Parathyroid adenoma (tissue), 2 donors: Measurements from ENCODE around the gene XKR8.

Source experiments
- H2AFZ ChIP-seq: fragments of 300-600 bp; sonication (generic); one replicate; pipeline ENCODE4 v1.7.0; 2017; ENCODE audit warnings: antibody characterized with exemption, mild to moderate bottlenecking
- H3K27ac ChIP-seq: fragments of 300-600 bp; sonication (generic); one replicate; pipeline ENCODE4 v1.7.0; 2017
- H3K27me3 ChIP-seq: fragments of 300-600 bp; sonication (generic); one replicate; pipeline ENCODE4 v1.7.0; 2017; ENCODE audit warnings: low read length; ENCODE audit not compliant: control insufficient read depth, insufficient read depth
- H3K36me3 ChIP-seq: fragments of 300-600 bp; sonication (generic); one replicate; pipeline ENCODE4 v1.7.0; 2017; ENCODE audit warnings: low read length; ENCODE audit not compliant: control insufficient read depth, insufficient read depth
- H3K4me1 ChIP-seq: fragments of 300-600 bp; sonication (generic); one replicate; pipeline ENCODE4 v1.7.0; 2017; ENCODE audit warnings: control low read depth
- H3K4me2 ChIP-seq: fragments of 300-600 bp; sonication (generic); one replicate; pipeline ENCODE4 v1.7.0; 2017; ENCODE audit warnings: low read length
- H3K4me3 ChIP-seq: fragments of 300-600 bp; sonication (generic); one replicate; pipeline ENCODE4 v1.7.0; 2017; ENCODE audit warnings: low read depth, low read length
- H3K79me2 ChIP-seq: fragments of 300-600 bp; sonication (generic); one replicate; pipeline ENCODE4 v1.7.0; 2017; ENCODE audit warnings: control low read depth
- H3K9ac ChIP-seq: fragments of 300-600 bp; sonication (generic); one replicate; pipeline ENCODE4 v1.7.0; 2017; ENCODE audit warnings: mild to moderate bottlenecking
- H3K9me3 ChIP-seq: fragments of 300-600 bp; sonication (generic); one replicate; pipeline ENCODE4 v1.7.0; 2017; ENCODE audit warnings: low read length; ENCODE audit not compliant: control insufficient read depth
- CTCF ChIP-seq: fragments of 300-600 bp; sonication (generic); IDR thresholded peaks from one replicate; pipeline ENCODE4 v1.7.0; 2017; ENCODE audit warnings: antibody characterized with exemption, mild to moderate bottlenecking
- donor health status: primary hyperparathyroidism.

The XKR8 gene

GRCh38 chr1:27959792-27960603, at the start of gene XKR8:
Gene XKR8, plus strand, starts transcription at chr1:27959973. Its CDS starts 97 bp downstream, at chr1:27960070.
- no peaks in the 10 kb centered on the region for H3K36me3 ChIP-seq
- TF ChIP-seq CTCF: peak; percentile 40
- H3K4me2 ChIP-seq: peak within 1 kb of the TSS; percentile 99
- H3K9ac ChIP-seq: no peak within 1 kb of the TSS
- H3K4me3 ChIP-seq: peak within 1 kb of the TSS; percentile 83
- peak within 1 kb of the TSS; percentile 77 for H3K27ac ChIP-seq
- no peaks in the 10 kb centered on the region for H3K27me3 ChIP-seq
- no peaks in the 10 kb centered on the region for H3K9me3 ChIP-seq
- H3K4me1 ChIP-seq: peaks cover 4% of the 10 kb centered on the region
- H2AFZ ChIP-seq: peak within 1 kb of the TSS; percentile 88
- no peaks in the 10 kb centered on the region for H3K79me2 ChIP-seq

DNA sequence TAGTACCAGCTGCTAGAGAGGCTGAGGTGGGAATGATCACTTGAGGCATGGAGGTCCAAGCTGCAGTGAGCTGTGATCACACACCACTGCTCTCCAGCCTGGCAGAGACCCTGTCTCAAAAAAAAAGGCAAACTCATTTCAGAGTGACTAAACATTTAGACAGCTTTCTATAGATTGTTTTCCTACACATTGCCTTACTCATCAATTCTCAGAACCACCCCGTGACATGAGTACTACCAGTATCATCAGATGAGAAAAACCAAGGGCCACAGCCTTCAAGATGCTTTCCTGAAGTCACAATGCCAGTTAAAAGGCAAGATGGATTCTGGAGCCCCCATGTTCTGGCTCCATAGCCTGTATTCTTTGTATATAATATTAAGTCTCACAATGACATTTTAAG, 47.3 kb upstream of the XKR8 start:
- Histone ChIP-seq H3K27me3 (no peaks in the 10 kb centered on the region), H3K9me3 (no peaks in the 10 kb centered on the region), H2AFZ (no peak overlapping the region), H3K9ac (no peak overlapping the region), H3K4me3 (no peak overlapping the region), H3K36me3 (no peaks in the 10 kb centered on the region), H3K4me2 (no peak overlapping the region), H3K79me2 (no peaks in the 10 kb centered on the region), H3K4me1 (no peaks in the 10 kb centered on the region), H3K27ac (no peak overlapping the region)
- TF ChIP-seq CTCF: no peak

GRCh38 chr1:27915082-27915575, 44.6 kb upstream of the XKR8 start:
- no peaks in the 10 kb centered on the region for H3K79me2 ChIP-seq
- H3K4me2 ChIP-seq: peak overlapping the region; percentile 70
- no peaks in the 10 kb centered on the region for H3K36me3 ChIP-seq
- H3K9me3 ChIP-seq: no peaks in the 10 kb centered on the region
- peak overlapping the region; percentile 77 for H3K4me3 ChIP-seq
- H3K9ac ChIP-seq: no peak overlapping the region
- TF ChIP-seq CTCF: no peak
- no peaks in the 10 kb centered on the region for H3K4me1 ChIP-seq
- H3K27me3 ChIP-seq: no peaks in the 10 kb centered on the region
- H3K27ac ChIP-seq: peak overlapping the region; percentile 26
- peak overlapping the region; percentile 86 for H2AFZ ChIP-seq

- Histone ChIP-seq H3K9me3 (no peaks in the 10 kb centered on the region), H3K9ac (no peak overlapping the region), H3K4me1 (no peaks in the 10 kb centered on the region), H3K36me3 (no peaks in the 10 kb centered on the region), H3K4me2 (no peak overlapping the region), H3K27ac (no peak overlapping the region), H3K27me3 (no peaks in the 10 kb centered on the region), H3K4me3 (no peak overlapping the region), H3K79me2 (no peaks in the 10 kb centered on the region), H2AFZ (no peak overlapping the region)
- TF ChIP-seq CTCF: no peak
These were observed 37.5 kb upstream of the XKR8 start for GRCh38 chr1:27922272-27922671.
